Heart left ventricle (tissue), 13 donors: ENCODE results near the gene GRIP2.

Source experiments
- POLR2A ChIP-seq, 2 donors: fragments of 450-650 bp; IDR thresholded peaks; one replicate each; pipeline ENCODE4 v1.6.1; 2017; ENCODE audit warnings: antibody characterized with exemption in 2 of 2, mild to moderate bottlenecking in 2 of 2, moderate library complexity in 2 of 2
- TF ChIP-seq, protein P1 (sequence below), 12 donors: fragments of 200-600 bp; sonication (generic) in 4 of 12; IDR thresholded peaks; one replicate each; pipeline versions ENCODE4 v1.5.0 to v1.8.0; 2018 to 2022; ENCODE audit warnings: antibody characterized with exemption in 12 of 12, mild to moderate bottlenecking in 5 of 12
- donor health status: ischemic (EF 13 %, LVEDD 7.1; RV severe dilation, severe dysfunction).
- donor health status: DM: no; HTN: yes; CAD: no.
- donor health status: DM: no; HTN: no; CAD: no.
- donor health status: ischemic (EF 25% LVEDD 6.9; RV normal size, moderate dysfunction).
- donor health status: ischemic (EF 25% LVEDD 5.7; RV mildly dilated, moderate dysfunction).
- donor health status: ischemic (EF 35%, LVEDD 5.7; RV mildly dilated, moderate dysfunction).
- donor health status: nonischemic (EF 11% LVEDD 7.7; RV severe dilation, severe dysfunction).
- donor health status: DM: yes; HTN: yes; CAD: no.
- donor health status: PGD.
- donor health status: ischemic (EF 29% LVEDD 5.4; RV normal size, mild dysfunction).
- donor health status: nonischemic (EF 23%, LVEDD 6.1; RV moderate dilation, normal function).

- no peak for TF ChIP-seq POLR2A (IDR thresholded peaks at IDR 0.05)
- TF ChIP-seq, protein P1, sequence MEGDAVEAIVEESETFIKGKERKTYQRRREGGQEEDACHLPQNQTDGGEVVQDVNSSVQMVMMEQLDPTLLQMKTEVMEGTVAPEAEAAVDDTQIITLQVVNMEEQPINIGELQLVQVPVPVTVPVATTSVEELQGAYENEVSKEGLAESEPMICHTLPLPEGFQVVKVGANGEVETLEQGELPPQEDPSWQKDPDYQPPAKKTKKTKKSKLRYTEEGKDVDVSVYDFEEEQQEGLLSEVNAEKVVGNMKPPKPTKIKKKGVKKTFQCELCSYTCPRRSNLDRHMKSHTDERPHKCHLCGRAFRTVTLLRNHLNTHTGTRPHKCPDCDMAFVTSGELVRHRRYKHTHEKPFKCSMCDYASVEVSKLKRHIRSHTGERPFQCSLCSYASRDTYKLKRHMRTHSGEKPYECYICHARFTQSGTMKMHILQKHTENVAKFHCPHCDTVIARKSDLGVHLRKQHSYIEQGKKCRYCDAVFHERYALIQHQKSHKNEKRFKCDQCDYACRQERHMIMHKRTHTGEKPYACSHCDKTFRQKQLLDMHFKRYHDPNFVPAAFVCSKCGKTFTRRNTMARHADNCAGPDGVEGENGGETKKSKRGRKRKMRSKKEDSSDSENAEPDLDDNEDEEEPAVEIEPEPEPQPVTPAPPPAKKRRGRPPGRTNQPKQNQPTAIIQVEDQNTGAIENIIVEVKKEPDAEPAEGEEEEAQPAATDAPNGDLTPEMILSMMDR (IDR thresholded peaks at IDR 0.05) = no peak
These were observed 83.3 kb downstream of the GRIP2 start for GRCh38 chr3:14456794-14457193.
